Tongue (tissue), 2 donors: Measurements from ENCODE around the gene MUC5B. TPM values are rescaled to one million over a fixed set of nuclear protein-coding genes. Genes with fewer than 3 reads are reported as not detected.

Experiments used
- DNase-seq: peaks from one replicate; pipeline ENCODE4 v3.0.0-alpha.2; 2015
- total RNA-seq: library from RNA; depleted of rRNA; stranded (reverse); fragments of >200 nt; gene quantifications from one replicate; pipeline ENCODE4 v1.2.3, GENCODE V29; 2014

The MUC5B gene
- total RNA-seq, 1 donor from 2014 or later = 159 TPM

DNA sequence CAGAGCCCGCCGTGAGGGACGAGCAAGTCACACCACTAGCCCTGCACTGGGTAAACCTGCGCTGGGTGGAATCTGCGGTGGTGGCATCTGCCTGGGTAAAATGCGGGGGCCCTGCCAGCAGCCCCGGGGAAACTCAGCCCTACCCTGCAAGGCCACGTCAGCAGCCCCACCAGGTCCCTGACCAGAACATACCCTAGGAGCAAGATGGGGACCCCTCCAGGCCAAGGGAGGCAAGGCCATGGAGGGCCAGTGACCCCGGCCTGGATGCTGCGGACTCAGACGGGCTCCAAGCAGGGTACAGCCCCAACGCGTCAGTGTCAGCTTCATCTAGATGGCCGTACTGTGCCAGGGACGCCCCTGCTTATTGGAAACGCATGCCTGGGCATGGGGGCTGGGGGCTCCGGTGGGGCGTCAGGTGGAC lies 60.2 kb downstream of the MUC5B start:
- DNase-seq = no peak

DNA sequence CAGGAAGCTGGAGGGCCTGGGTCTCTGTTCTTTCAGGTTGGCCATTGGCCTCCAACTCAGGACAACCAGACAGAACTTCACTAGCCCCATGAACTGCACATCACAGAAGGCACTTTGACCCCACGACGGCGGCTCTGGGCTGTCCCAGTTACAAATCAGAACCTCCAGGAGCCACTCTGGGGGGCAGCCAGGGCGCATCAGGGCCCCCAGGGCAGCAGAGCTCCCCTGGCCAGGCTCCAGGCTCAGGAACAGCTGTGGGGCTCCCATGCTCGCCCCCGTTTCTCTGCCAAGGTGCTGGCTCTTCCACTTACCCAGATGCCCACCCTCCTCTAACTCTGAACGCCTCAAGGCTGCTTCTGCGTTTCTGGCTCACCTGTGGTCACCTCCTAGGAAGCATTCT lies 61.0 kb downstream of the MUC5B start:
- no peak for DNase-seq

DNA sequence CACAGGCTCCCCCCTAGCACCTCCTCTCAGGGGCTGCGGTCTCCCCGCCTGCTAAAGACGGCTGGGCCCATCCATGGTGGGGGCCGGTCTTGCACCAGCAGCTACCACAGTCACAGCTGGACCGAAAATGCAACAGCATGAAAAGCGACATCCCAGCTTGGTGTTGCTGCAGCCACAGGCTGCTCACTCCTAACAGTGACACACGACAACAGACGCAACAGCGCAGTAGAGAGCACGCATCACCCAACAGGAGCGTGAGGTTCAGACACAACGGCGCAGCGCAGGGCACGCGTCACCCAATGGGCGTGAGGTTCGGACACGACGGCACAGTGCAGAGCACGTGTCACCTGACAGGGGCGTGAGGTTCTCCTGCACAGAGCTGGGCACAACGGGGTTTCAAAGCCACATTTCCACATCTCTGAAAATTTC lies 62.5 kb downstream of the MUC5B start:
- DNase-seq = no peak

DNA sequence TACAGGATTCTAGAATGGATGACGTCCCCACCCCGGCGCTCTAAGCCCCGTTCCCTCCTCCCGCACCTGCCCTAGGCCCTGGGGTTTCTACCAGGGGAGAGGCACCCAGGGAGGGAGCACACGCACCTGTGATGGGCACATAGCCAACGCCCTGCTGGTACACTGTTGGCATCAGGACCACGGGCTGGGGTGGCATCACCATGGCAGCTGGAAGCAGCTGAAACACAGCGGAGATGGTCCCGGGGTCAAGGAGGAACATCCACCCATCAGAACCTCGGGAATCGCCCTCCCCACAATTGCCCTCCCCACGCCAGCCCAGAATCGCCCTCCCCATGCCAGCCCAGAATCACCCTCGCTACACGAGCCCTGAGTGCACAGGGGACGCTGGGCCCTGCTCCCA lies 63.0 kb downstream of the MUC5B start:
- DNase-seq = no peak

DNA sequence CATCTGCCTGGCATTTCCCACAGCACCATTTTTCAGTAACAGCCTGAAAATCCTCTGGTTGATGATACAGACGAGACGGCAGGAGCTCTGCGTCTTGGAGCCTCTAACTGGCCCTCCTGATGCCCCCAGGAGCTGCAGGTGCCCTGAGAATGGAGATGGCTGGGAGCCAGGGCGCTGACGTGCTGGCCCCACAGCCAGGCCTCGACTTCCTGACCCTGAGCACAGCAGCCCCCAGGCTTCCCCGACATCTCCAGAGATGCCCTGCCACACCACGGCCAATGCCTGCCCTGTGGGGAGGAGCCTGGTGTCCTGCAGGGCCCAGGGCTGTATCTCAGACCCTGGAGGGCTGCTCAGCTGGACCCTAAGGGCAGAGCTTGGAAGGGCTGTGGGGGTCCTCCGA lies 65.1 kb downstream of the MUC5B start:
- no peak for DNase-seq

DNA sequence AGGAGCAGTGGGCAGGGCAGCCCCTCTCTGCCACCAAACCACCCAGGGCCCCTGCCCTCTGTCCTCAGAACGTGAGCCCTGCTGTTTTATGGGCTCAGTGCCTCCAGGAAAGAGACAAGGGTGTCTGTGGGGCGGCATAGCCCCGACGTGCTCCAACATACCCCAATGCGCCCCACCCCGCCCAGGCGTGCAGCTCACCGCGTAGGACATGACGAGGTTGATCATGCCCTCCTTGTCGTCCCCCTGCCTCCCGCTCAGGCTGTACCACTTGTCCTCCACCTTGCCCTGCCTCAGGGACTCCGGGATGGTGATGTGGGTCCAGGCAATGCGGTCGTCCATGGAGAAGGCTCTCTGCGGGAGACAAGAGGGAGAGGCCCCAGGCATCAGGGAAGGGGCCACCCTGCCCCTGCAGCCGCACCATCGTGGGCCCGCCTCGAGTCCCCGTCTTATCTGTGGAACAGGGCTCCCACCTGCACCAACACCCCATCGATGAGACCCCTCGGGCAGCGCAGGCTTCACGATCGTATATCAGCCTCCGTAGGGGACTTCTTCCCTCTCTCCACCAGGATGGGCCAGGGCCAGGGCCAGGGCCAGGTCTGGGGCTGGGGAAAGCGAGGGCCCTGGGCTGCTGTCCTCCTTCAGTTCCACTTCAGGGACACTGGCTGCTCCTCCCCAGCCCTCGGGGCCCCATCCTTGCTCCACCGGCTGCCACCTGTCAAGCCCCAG lies 65.7 kb downstream of the MUC5B start:
- DNase-seq = no peak

DNA sequence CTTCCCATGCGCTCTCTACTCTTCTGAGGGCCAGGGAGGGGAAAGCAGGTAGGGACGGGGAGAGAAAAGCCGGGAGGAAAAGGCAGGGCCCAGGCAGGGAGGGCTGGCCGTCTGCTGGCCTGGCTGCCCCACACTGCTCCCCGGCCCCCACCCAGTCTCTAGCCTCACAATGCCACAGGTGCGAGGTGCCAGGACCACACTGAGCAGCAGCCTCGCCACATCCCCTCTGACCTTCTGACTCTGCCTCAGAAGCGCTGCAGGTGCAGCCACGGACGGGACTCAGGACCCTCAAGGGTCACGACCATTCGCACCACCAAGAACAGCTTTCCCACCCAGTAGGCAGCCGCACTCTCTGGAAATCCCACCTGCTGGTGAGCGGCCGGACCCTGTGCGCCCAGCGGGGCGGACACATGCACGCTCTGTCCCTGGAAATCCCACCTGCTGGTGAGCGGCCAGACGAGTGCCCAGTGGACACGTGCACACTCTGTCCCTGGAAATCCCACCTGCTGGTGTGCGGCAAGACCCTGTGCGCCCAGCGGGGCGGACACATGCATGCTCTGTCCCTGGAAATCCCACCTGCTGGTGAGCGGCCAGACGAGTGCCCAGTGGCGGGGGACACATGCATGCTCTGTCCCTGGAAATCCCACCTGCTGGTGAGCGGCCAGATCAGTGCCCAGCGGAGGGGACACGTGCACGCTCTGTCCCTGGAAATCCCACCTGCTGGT lies 66.5 kb downstream of the MUC5B start:
- no peak for DNase-seq

DNA sequence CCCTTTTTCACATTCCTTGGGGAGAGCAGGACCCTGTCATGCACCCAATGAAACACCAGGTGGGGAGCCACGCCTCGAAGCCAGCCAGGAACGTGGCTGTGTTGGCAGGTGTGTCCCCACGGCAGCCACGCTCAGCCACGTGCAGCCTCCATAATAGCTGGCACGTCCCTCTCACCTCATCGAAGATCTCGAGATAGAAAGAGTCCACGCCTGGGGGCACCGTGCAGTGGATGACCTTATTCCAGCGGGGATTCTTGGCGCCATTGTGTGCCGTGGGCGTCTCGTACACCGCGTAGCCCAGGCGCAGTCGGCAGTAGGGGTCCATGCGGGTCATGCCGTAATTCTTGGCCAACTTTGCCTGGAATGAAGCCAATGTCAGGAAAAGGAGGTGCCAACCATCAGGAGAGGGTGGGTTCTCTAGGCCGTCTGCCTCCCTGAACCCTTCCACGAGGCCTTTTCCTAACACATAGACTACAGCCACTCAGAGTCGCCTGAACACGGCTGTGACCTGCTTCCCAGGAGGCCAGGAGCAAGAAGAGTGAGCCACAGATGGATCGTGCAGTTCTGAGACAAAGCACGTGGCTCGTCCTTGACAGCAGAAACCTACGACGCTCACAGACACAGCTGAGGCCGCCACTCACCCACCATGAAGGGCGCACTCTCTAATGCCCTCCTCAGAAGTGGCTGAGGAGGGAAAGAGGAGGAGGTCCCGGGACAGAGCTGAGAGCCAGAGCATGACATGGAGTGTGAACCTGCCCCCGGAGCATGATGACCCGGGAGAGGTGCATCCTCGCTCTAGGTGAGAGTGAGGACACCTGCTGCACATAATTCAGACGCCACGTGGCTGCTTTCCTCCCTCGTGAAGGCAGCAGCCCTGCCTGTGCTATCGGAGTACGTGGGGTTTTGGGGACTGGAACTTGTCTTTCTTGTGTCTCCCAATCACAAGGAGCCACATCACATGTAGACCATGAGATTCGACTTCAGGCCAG lies 67.5 kb downstream of the MUC5B start:
- DNase-seq = no peak

DNA sequence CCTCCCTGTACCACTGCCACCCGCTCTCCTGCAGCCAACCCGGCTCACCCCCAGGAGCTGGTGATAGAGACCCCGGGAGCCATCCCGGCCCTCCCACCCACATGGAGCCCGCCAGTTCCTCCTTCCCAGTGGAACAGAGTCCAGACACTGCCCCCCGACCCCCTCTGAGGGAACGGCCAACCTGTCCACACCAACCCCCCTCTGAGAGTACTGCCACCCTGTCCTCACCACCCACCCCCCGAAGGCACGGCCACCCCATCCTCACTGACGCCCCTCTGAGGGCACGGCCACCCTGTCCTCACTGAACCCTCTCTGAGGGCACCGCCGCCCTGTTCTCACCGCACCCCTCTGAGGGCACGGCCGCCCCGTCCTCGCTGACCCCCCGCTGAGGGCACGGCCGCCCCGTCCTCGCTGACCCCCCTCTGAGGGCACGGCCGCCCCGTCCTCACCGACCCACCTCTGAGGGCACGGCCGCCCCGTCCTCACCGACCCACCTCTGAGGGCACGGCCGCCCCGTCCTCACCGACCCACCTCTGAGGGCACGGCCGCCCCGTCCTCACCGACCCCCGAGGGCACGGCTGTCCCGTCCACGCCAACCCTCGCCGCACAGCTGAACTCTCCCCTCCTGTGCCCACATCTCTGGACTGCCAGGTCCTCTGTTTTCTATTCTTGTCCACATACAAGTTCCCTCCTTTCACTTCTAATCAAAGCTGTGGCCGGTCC lies 68.6 kb downstream of the MUC5B start:
- no peak for DNase-seq

DNA sequence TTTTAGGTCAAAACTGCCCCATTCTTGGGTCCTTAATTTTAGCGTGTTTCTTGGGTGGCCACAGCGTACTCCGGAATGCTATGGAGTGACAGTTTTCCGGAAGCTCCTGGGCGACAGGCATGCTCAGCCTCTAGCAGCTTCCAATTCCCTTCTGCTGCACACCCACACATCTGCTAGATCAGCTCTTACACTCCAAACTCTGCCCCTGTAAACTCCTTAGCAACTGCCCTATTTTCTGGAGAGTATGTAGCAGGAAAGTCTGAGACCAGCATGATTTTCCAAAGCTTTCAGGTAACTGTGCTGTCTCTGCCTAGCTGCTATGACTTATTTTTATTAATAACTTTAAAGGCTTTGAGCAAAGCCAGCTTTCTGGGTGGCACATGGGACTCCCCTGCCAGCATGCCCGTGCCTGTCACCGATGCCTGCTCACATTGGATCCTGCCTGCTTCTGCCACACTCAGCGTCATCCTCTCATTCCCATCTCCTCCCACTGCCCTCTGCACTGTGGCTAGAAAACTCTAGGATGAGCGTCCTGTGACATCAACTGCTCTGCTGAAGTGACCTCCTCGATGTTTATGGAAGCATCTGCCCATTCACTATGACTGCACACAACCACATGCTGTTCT lies 69.3 kb downstream of the MUC5B start:
- DNase-seq = no peak

DNA sequence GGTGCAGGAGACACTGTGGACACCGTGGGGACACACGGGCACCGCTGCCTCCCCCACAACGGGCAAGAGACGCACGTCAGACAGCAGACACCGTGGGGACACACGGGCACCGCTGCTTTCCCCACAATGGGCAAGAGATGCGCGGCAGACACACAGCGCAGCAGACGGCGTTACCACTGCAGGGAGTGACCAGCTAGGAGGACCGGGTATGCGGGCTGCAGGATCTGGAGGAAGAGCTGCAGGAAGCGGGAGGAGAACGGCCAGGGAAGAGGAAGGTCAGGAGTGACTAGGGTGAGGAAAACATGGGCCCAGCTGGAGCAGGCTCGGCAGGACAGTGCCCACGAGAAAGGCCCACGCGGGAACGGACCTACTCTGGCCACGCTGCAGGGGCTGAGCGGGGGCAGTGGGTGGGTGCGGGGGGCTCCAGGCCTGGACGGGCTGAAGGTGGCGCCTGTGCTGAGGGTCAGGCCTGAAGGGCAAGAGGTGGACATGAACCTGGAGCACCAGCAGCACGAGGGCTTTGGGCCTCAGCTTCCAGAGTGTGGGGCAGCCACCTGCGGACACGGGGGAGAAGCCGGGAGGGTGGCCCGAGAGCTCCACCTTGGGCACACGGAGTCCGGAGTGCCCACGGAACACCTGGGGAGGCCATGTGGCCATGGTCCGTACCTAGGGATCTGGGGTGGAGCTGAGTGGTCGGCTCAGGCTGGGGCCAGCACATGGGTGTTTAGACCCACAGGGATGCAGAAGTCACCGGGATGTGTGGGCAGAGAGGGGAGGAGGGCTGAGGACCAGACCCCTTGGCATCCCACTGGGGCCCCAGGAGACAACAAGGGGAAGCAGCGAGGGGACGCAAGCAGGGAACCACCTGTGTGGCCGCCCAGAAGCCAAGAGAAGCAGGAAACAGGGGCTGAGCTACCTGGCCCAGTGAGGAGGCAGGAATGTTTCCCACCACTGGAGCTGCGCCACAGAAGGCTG lies 70.1 kb downstream of the MUC5B start:
- no peak for DNase-seq

DNA sequence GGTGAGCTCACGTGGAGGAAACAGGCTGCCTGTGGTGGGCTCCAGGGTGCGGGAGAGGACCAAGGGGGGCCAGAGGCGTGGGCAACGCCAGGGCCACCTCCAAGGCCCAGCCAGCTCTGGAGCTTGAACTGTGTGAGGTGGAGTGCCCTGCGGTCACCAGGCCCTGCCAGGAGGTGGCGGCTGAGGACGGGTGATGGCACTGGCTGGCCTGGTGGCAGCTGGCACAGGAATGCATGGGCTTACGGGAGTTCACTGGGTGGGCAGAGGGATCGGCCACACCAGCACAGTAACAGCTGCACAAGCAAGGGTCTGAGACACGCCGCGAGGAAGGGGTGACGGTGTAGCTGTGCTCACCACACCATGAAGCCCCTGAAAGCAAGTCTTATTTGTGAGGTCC lies 70.8 kb downstream of the MUC5B start:
- peak; percentile 66 for DNase-seq

DNA sequence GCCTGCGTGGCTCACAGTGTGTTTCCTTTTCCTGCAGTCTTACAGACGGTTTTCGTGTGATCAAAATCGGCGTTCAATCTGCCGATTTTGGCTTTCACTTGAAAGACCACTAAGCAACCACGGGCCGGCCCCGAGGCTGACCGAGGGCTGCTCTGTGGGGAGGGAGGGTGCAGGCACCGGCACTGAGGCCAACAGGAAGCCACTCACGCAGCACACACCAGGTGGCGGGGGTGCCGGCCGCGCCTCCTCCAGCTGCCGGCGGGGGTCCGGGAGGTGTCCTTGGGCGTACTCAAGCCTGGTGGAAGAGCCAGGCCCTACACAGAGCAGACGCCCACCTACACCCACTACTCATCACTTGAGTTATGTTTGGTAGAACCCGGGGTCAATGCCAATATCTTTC lies 72.2 kb downstream of the MUC5B start:
- DNase-seq = no peak

DNA sequence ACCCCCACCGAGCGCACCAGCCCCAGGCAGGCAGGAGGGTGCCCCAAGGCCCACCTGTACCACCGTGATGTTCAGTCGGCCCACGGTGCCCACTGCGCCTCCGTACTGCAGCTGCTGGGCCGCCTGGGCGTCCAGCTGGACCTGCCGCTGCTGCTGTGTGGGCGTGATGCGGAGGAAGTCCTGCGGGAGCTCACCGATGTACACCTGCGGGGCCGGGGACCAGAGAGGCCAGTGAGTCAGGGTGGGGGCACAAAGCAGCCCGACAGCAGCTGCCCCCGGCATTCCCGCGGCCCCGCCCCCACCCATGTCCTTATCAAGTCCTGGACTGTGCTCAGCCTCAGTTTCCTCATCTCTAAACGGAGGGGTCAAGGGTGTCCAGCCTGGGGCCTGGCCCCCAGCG lies 72.7 kb downstream of the MUC5B start:
- no peak for DNase-seq

DNA sequence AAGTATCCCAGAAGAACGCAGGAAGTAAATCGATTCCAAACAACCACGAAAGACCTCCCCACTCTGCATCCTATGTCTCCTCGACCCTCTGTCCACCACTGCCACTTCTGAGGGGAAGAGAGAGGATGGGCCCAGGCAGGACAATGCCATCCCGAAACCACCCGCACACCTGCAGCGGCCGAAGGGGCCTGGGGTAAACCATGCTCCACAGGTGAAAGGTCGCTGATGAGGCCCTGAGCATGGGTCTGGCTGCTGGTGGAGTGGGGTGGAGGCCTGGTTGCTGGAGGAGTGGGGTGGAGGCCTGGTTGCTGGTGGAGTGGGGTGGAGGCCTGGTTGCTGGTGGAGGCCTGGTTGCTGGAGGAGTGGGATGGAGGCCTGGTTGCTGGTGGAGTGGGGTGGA lies 73.4 kb downstream of the MUC5B start:
- DNase-seq = no peak

DNA sequence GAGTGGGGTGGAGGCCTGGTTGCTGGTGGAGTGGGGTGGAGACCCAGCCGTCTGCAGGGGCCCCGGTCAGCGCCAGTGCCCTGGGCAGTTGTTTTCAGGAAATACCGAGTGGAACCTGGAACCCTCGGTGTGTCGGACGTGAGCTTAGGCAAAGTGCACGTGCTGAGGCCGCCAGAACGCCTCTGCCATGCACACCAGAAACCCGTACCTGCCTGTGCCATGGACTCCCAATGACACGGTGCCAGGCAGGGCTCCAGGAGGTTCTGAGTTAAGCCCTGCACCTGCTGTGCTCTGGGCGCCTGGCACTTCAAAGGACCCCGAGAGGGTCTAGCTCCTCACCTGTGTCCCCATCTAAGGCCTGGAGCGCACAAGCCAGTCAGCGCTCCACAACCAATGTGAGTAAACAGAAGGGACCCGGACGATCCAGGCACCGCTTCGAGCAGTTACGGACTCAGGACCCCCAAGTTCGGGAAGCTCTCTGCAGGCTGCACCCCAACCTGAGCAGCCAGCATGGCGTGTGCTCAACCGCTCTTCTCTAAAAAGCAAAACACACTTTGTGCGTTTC lies 74.2 kb downstream of the MUC5B start:
- DNase-seq = no peak

DNA sequence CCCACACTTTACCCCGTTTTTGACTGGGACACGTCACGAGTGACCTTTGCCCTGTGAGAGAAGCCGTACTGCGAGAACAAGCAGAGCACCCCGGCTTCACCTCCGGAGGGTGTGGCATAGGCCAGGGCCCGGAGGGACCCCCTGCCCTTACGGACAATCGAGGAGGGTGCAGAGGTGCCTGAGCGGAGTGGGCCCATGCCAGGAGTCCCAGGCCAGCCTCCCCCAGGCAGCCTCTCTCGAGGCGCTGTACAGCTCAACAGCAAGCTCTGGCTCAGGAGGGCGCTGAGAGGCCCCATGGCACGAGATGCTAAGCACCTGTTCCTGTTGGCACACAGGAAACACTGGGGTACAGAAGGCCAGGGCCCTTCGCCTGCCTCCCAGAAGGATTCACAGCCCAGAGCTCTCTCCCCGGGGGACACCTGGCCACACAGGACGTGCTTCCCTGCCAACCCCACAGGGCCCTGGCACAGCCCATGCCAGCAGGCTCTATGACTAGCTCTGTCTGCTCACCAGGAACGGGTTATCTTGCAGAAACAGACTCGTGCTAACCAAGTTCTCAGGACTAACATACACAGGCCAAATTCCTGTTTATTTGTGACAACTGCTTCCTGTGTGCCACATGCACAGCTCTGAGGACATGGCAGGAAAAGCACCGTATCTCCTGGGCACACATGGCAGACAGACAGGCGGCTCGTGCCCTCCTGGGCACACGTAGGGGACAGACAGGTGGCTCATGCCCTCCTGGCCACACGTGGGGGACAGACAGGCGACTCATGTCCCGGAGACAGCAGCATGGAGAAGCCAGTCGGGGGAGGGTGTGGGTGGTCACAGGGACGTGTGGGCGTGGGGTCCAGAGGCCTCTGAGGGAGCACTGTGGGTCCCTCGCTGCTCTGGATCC lies 75.0 kb downstream of the MUC5B start:
- no peak for DNase-seq

DNA sequence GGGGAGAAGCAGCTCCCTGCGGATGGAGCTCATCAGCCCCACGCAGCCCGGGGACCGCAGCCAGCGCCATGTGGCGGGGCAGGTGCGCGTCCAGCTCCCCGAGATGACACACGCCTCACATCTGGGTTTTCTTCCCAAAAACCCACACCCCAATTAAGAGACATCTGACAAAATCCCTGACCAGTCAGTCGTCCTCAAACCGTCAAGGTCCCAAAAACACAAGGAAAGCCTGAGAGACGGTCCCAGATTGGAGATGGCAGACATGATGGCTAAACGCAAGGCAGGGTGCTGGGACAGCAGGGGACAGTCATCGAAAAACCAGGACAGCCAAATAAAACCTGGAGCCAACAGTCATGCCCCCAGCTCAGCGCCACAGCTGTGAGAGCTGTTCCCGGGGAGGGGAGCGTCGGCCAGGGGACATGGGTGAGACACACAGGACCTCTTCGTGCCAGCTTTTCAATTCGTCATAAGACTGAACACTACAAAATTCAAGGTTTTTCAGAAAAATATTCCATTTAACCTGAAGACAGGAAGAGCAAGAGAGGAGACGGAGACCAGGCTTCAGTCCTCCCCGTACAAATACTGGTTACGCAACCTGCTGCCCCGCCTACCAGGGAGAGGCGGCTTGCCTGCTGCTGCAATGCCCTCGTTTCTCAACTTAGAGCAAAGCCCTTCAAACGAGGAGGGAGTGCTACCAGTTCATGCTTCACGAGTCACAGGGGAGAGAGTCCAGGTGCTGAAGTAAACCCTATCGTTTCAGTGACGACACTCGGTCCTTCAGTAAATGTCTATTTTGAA lies 76.0 kb downstream of the MUC5B start:
- peak; percentile 72 for DNase-seq
